Body of pancreas (tissue), 4 donors: ENCODE data around the gene MAP1B.

Experiments
- CTCF ChIP-seq, 7 experiments: fragments of 450-650 bp in 4 of 7; fragments of 200-600 bp in 3 of 7; sonication (generic) in 3 of 7; IDR thresholded peaks; one replicate each; pipeline ENCODE4 v1.5.1; 2016 to 2019; ENCODE audit warnings: antibody characterized with exemption in 7 of 7
- POLR2A ChIP-seq, 3 donors: fragments of 450-650 bp; IDR thresholded peaks; one replicate each; pipeline ENCODE4 v1.6.1; 2016; ENCODE audit warnings: antibody characterized with exemption in 3 of 3, mild to moderate bottlenecking in 2 of 3

- TF ChIP-seq POLR2A (IDR thresholded peaks at IDR 0.05) (no peak), CTCF (IDR thresholded peaks at IDR 0.05) (no peak)
These were observed 106.2 kb downstream of the MAP1B start for GRCh38 chr5:72213482-72213881.
